Heart left ventricle (tissue), 16 donors: ENCODE data around the gene OSBPL10. TPM values are rescaled to one million over a fixed set of nuclear protein-coding genes. Genes with fewer than 3 reads are reported as not detected.

Experiments used
- ATAC-seq, 4 donors: fragments of 200-7000 bp; cut with Tn5 transposase; one replicate each; pipeline ENCODE4 v1.9.1; 2020 to 2022; ENCODE audit warnings: moderate library complexity in 4 of 4, mild to moderate bottlenecking in 3 of 4, moderate number of reproducible peaks in 1 of 4
- DNase-seq, 5 donors: peaks; one replicate each; pipeline ENCODE4 v3.0.0-alpha.2; 2020
- H3K27ac ChIP-seq, 12 donors: fragments of 200-600 bp; sonication (generic) in 4 of 12; one replicate each; pipeline versions ENCODE4 v1.5.0 to v1.8.0; 2016 to 2022; ENCODE audit warnings: mild to moderate bottlenecking in 2 of 12
- H3K27me3 ChIP-seq, 9 donors: fragments of 200-600 bp; sonication (generic) in 2 of 9; one replicate each; pipeline versions ENCODE4 v1.5.1 to v1.8.0; 2016 to 2022; ENCODE audit warnings: mild to moderate bottlenecking in 3 of 9
- H3K36me3 ChIP-seq, 9 donors: fragments of 200-600 bp; sonication (generic) in 2 of 9; one replicate each; pipeline versions ENCODE4 v1.5.0 to v1.8.0; 2018 to 2022; ENCODE audit warnings: mild to moderate bottlenecking in 2 of 9
- H3K4me1 ChIP-seq, 12 donors: fragments of 200-600 bp; sonication (generic) in 4 of 12; one replicate each; pipeline versions ENCODE4 v1.5.0 to v1.8.0; 2016 to 2022; ENCODE audit warnings: mild to moderate bottlenecking in 3 of 12
- H3K4me3 ChIP-seq, 12 donors: fragments of 200-600 bp; sonication (generic) in 4 of 12; one replicate each; pipeline versions ENCODE4 v1.5.0 to v1.8.0; 2017 to 2022; ENCODE audit warnings: mild to moderate bottlenecking in 9 of 12, moderate library complexity in 4 of 12
- H3K9me3 ChIP-seq, 12 donors: fragments of 200-600 bp; sonication (generic) in 4 of 12; one replicate each; pipeline versions ENCODE4 v1.5.0 to v1.8.0; 2016 to 2022; ENCODE audit warnings: mild to moderate bottlenecking in 1 of 12
- POLR2A ChIP-seq, 2 donors: fragments of 450-650 bp; IDR thresholded peaks; one replicate each; pipeline ENCODE4 v1.6.1; 2017; ENCODE audit warnings: antibody characterized with exemption in 2 of 2, mild to moderate bottlenecking in 2 of 2, moderate library complexity in 2 of 2
- WGBS, 4 donors: extraction: QIAGEN DNeasy Blood & Tissue Kit in 2 of 4; methylation state at CpG; one replicate each; pipeline versions ENCODE4 v1.1.5 to v1.1.7; 2013 to 2018; 5-methylcytosine and 5-hydroxymethylcytosine counted together
- intact Hi-C, 10 donors: fragments of 100-400 bp; cut with DNase I; formaldehyde crosslinking; loops; one replicate each; pipeline versions ENCODE4 v1.11.1 to v1.14.2; 2022
- polyA plus RNA-seq, 2 donors: library from polyadenylated mRNA; stranded (reverse); fragments of 200-250 nt; gene quantifications; one replicate each; pipeline ENCODE4 v1.2.3, GENCODE V29; 2013
- total RNA-seq, 9 donors: library from RNA; depleted of rRNA in 2 of 9; stranded (reverse); fragments of >200 nt in 2 of 9; fragmentation: NEBNext Ultra II Directional in 3 of 9; extraction: Animal tissue kit (Norgen Biotek cat#: 25700) in 3 of 9; gene quantifications; one replicate each; pipeline versions ENCODE4 v1.1.0 to v1.2.4, GENCODE V29; 2016 to 2023
- TF ChIP-seq, protein P1 (sequence below), 12 donors: fragments of 200-600 bp; sonication (generic) in 4 of 12; IDR thresholded peaks; one replicate each; pipeline versions ENCODE4 v1.5.0 to v1.8.0; 2018 to 2022; ENCODE audit warnings: antibody characterized with exemption in 12 of 12, mild to moderate bottlenecking in 5 of 12
- donor health status: ischemic (EF 13 %, LVEDD 7.1; RV severe dilation, severe dysfunction).
- donor health status: healthy with polysubstance abuse.
- donor health status: DM: no; HTN: yes; CAD: no.
- donor health status: DM: no; HTN: no; CAD: no.
- donor health status: ischemic (EF 25% LVEDD 6.9; RV normal size, moderate dysfunction).
- donor health status: ischemic (EF 25% LVEDD 5.7; RV mildly dilated, moderate dysfunction).
- donor health status: healthy.
- donor health status: DM: yes; HTN: yes; CAD: no.
- donor health status: ischemic (EF 35%, LVEDD 5.7; RV mildly dilated, moderate dysfunction).
- donor health status: nonischemic (EF 11% LVEDD 7.7; RV severe dilation, severe dysfunction).
- donor health status: DM: yes; HTN: yes; CAD: no.
- donor health status: PGD.
- donor health status: ischemic (EF 29% LVEDD 5.4; RV normal size, mild dysfunction).
- donor health status: nonischemic (EF 23%, LVEDD 6.1; RV moderate dilation, normal function).

OSBPL10 gene
- total and polyA plus RNA-seq, 11 donors: 1.3 to 12.7 (median 3.9) TPM

DNA sequence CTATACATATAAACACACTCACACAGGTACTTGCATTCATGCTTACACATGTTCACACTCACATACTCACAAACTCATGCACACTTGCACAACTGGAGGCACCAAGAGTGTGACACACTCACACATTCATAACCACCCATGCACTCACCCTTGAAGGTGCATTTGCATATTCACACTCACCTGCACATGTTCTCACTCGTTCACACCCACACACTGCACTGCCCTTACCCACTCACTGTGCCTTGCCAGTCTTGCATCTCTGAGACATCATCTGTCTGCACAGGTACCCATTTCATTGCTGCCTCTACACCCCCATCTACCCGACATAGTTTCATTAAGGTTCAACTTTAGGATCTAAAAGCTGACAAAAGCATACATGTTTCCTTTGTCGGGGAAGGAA is 95.8 kb downstream of the OSBPL10 start:
- H3K27ac ChIP-seq: no peak overlapping the region
- whole genome bisulfite sequencing, 4 donors: 96 to 100% (median 97%) methylated on average over 3 of the region's 3 CpGs

DNA sequence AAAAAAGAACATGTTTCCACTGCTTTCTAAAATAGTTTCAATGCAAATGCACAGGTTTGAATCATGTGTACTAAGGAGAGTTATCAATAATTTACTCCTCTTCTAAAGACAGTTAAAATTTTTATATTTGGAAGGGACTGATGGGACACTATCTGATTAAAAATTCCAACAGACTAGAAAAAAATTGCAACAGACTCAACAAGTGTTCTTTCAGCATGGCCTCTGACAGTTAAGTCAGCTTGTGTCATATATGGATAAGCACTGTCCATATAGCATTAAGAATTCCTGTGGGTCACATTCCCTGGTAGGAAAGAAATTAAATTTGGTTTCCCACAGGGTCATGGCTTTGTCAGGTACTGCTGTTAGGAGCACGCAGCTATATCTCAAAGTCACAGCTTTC is 96.8 kb downstream of the OSBPL10 start:
- intact Hi-C loops: no loop called here
- Histone ChIP-seq H3K27me3 (no peaks in the 10 kb centered on the region), H3K27ac (no peak overlapping the region), H3K9me3 (peaks cover 0 to 9% (median 0%) of the 10 kb centered on the region in 12 donors), H3K36me3 (no peaks in the 10 kb centered on the region), H3K4me1 (no peaks in the 10 kb centered on the region), H3K4me3 (no peak overlapping the region)
- no peak for ATAC-seq
- DNase-seq: no peak
- WGBS, 4 donors: 93 to 98% (median 96%) methylated on average over 1 of the region's 1 CpG
- TF ChIP-seq POLR2A (IDR thresholded peaks at IDR 0.05): no peak
- TF ChIP-seq, protein P1, sequence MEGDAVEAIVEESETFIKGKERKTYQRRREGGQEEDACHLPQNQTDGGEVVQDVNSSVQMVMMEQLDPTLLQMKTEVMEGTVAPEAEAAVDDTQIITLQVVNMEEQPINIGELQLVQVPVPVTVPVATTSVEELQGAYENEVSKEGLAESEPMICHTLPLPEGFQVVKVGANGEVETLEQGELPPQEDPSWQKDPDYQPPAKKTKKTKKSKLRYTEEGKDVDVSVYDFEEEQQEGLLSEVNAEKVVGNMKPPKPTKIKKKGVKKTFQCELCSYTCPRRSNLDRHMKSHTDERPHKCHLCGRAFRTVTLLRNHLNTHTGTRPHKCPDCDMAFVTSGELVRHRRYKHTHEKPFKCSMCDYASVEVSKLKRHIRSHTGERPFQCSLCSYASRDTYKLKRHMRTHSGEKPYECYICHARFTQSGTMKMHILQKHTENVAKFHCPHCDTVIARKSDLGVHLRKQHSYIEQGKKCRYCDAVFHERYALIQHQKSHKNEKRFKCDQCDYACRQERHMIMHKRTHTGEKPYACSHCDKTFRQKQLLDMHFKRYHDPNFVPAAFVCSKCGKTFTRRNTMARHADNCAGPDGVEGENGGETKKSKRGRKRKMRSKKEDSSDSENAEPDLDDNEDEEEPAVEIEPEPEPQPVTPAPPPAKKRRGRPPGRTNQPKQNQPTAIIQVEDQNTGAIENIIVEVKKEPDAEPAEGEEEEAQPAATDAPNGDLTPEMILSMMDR (IDR thresholded peaks at IDR 0.05): no peak

More for the DNA sequence above, 95.8 kb downstream of the OSBPL10 start:
- no peaks in the 10 kb centered on the region for H3K36me3 ChIP-seq
- H3K4me3 ChIP-seq: no peak overlapping the region
- peaks cover 0 to 9% (median 0%) of the 10 kb centered on the region in 12 donors for H3K9me3 ChIP-seq
- intact Hi-C loops: no loop called here
- DNase-seq (no peak), ATAC-seq (no peak)
- H3K27me3 ChIP-seq: no peaks in the 10 kb centered on the region
- TF ChIP-seq, protein P1 (IDR thresholded peaks at IDR 0.05): no peak
- TF ChIP-seq POLR2A (IDR thresholded peaks at IDR 0.05): no peak
- no peaks in the 10 kb centered on the region for H3K4me1 ChIP-seq

DNA sequence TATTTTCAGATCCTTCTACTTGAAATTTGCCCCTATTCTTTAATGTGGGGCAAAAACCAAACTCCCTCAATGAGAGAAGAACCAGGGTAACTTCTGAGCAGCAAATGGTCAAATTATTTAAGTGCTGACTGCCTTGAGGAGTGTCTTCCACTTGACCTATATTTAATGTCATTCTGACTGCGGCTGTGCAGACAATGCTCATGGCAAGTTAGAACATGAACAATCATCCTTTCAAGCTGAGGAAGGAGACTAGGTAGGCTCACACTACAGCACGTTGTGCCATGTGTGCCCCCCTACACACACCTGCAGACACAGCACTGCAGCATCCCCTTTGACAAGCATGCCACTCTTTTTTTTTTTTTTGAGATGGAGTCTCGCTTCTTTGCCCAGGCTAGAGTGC is 98.2 kb downstream of the OSBPL10 start:
- intact Hi-C loops: no loop called here
- peaks cover 0 to 3% (median 0%) of the 10 kb centered on the region in 12 donors for H3K9me3 ChIP-seq
- DNase-seq (no peak), ATAC-seq (no peak)
- H3K36me3 ChIP-seq: no peaks in the 10 kb centered on the region
- H3K4me1 ChIP-seq: no peaks in the 10 kb centered on the region
- H3K4me3 ChIP-seq: no peak overlapping the region
- WGBS, 4 donors: 60 to 86% (median 75%) methylated on average over 3 of the region's 3 CpGs
- no peak for TF ChIP-seq POLR2A (IDR thresholded peaks at IDR 0.05)
- TF ChIP-seq, protein P1 (IDR thresholded peaks at IDR 0.05): no peak
- no peaks in the 10 kb centered on the region for H3K27me3 ChIP-seq
- no peak overlapping the region for H3K27ac ChIP-seq

DNA sequence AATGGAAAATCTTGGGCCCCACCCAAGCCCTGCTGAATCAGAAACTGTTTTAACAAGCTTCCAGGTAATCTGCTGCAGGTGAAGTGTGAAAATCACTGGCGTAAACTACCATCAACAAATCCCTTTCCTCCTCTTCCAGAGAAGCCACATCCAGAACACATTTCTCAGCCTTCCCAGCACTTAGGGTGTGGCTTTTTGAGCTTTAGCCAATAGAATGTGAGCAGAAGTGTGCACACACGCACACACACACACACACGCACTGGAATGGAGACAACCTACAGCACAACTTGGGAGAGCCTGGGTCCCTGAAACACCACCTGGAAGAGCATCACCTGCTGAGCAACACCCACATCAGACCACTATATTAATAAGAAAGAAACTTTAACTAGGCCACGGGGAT is 98.6 kb downstream of the OSBPL10 start:
- ATAC-seq (no peak), DNase-seq (no peak)
- 84 to 91% (median 87%) methylated on average over 4 of the region's 4 CpGs for WGBS, 4 donors
- Histone ChIP-seq H3K27me3 (no peaks in the 10 kb centered on the region), H3K27ac (no peak overlapping the region), H3K4me1 (no peaks in the 10 kb centered on the region), H3K9me3 (no peaks in the 10 kb centered on the region), H3K4me3 (no peak overlapping the region), H3K36me3 (no peaks in the 10 kb centered on the region)
- TF ChIP-seq, protein P1 (IDR thresholded peaks at IDR 0.05): no peak
- no peak for TF ChIP-seq POLR2A (IDR thresholded peaks at IDR 0.05)
- intact Hi-C loops: no loop called here
